Suppressor macrophage treated with lipopolysaccharide for 4 hours (primary cell): ENCODE data around the gene ERC1.
"Not testable (repeated sequence)": the region's sequence is repeated elsewhere in the genome, so short reads cannot be mapped to it uniquely, and the experiment has no call there.

Source experiments
- DNase-seq: peaks from one replicate; pipeline ENCODE4 v3.0.0-alpha.2; 2020

The ERC1 gene

GRCh38 chr12:1329784-1330476, 338.9 kb downstream of the ERC1 start:
- no peak for DNase-seq

GRCh38 chr12:1330477-1330827, 339.4 kb downstream of the ERC1 start:
- DNase-seq, result no peak

GRCh38 chr12:1332327-1332726, 341.3 kb downstream of the ERC1 start:
- no peak for DNase-seq

- DNase-seq, result no peak
Measured at GRCh38 chr12:1338483-1339177, 347.6 kb downstream of the ERC1 start.

- DNase-seq, result not testable (repeated sequence)
Measured at GRCh38 chr12:1339178-1339541, 348.1 kb downstream of the ERC1 start.

GRCh38 chr12:1339618-1340319, 348.7 kb downstream of the ERC1 start:
- DNase-seq, result no peak

GRCh38 chr12:1341270-1341669, 350.2 kb downstream of the ERC1 start:
- not testable (repeated sequence) for DNase-seq

GRCh38 chr12:1343422-1343821, 352.4 kb downstream of the ERC1 start:
- no peak for DNase-seq

- DNase-seq, result no peak
Measured at GRCh38 chr12:1344245-1344644, 353.2 kb downstream of the ERC1 start.

- no peak for DNase-seq
Measured at GRCh38 chr12:1346126-1346525, 355.1 kb downstream of the ERC1 start.

- DNase-seq, result no peak
Measured at GRCh38 chr12:1347294-1347693, 356.3 kb downstream of the ERC1 start.

- DNase-seq, result no peak
Measured at GRCh38 chr12:1348606-1349005, 357.6 kb downstream of the ERC1 start.

- DNase-seq, result no peak
Measured at GRCh38 chr12:1350055-1350933, 359.3 kb downstream of the ERC1 start.

GRCh38 chr12:1350934-1351240, 359.9 kb downstream of the ERC1 start:
- DNase-seq, result no peak

- no peak for DNase-seq
Measured at GRCh38 chr12:1351926-1352325, 360.9 kb downstream of the ERC1 start.

- DNase-seq, result no peak
Measured at GRCh38 chr12:1353451-1353850, 362.4 kb downstream of the ERC1 start.

- no peak for DNase-seq
Measured at GRCh38 chr12:1355396-1355795, 364.4 kb downstream of the ERC1 start.

GRCh38 chr12:1355871-1356270, 364.8 kb downstream of the ERC1 start:
- not testable (repeated sequence) for DNase-seq

- no peak for DNase-seq
Measured at GRCh38 chr12:1356285-1356684, 365.3 kb downstream of the ERC1 start.

GRCh38 chr12:1357171-1357570, 366.1 kb downstream of the ERC1 start:
- no peak for DNase-seq

GRCh38 chr12:1357711-1358110, 366.7 kb downstream of the ERC1 start:
- no peak for DNase-seq

- DNase-seq, result no peak
Measured at GRCh38 chr12:1360441-1361210, 369.6 kb downstream of the ERC1 start.
